ENCODE results near the gene PSMB5.
"Not testable (repeated sequence)": the region's sequence is repeated elsewhere in the genome, so short reads cannot be mapped to it uniquely, and the experiment has no call there.

PSMB5 gene

GRCh38 chr14:23006544-23007419 lies 27.9 kb downstream of the PSMB5 start:
- no peaks in the 10 kb centered on the region for H3K27me3 ChIP-seq (ENCODE audit: control insufficient read depth in 1 of 2, insufficient read depth in 2 of 2, low read length in 2 of 2)
- no peaks in the 10 kb centered on the region for H3K36me3 ChIP-seq (ENCODE audit: insufficient read depth, low read length)
- H3K9ac ChIP-seq (ENCODE audit: low read length): peak overlapping the region; percentile 88
- H3K9me3 ChIP-seq (ENCODE audit: low read length): no peaks in the 10 kb centered on the region
- peak overlapping the region; percentile 24 to 65 for H3K4me3 ChIP-seq (ENCODE audit: low read depth in 1 of 2, low read length in 2 of 2)
- peaks cover 30% of the 10 kb centered on the region for H3K4me1 ChIP-seq (ENCODE audit: insufficient read depth, low read length)
- H3K27ac ChIP-seq (ENCODE audit: low read depth, low read length): peak overlapping the region; percentile 83

GRCh38 chr14:23006188-23006534 lies 28.5 kb downstream of the PSMB5 start:
- no peaks in the 10 kb centered on the region for H3K27me3 ChIP-seq (ENCODE audit: control insufficient read depth in 1 of 2, insufficient read depth in 2 of 2, low read length in 2 of 2)
- peaks cover 30% of the 10 kb centered on the region for H3K4me1 ChIP-seq (ENCODE audit: insufficient read depth, low read length)
- H3K9me3 ChIP-seq (ENCODE audit: low read length): no peaks in the 10 kb centered on the region
- H3K9ac ChIP-seq (ENCODE audit: low read length): peak overlapping the region; percentile 88
- H3K4me3 ChIP-seq (ENCODE audit: low read depth in 1 of 2, low read length in 2 of 2): peak overlapping the region; percentile 24 to 65
- H3K36me3 ChIP-seq (ENCODE audit: insufficient read depth, low read length): no peaks in the 10 kb centered on the region
- H3K27ac ChIP-seq (ENCODE audit: low read depth, low read length): peak overlapping the region; percentile 83

- H3K27ac ChIP-seq (ENCODE audit: low read depth, low read length): peak overlapping the region; percentile 83
- H3K4me1 ChIP-seq (ENCODE audit: insufficient read depth, low read length): peaks cover 30% of the 10 kb centered on the region
- H3K9ac ChIP-seq (ENCODE audit: low read length): peak overlapping the region; percentile 88
- H3K27me3 ChIP-seq (ENCODE audit: control insufficient read depth in 1 of 2, insufficient read depth in 2 of 2, low read length in 2 of 2): no peaks in the 10 kb centered on the region
- no peak overlapping the region for H3K4me3 ChIP-seq (ENCODE audit: low read depth in 1 of 2, low read length in 2 of 2)
- no peaks in the 10 kb centered on the region for H3K36me3 ChIP-seq (ENCODE audit: insufficient read depth, low read length)
- no peaks in the 10 kb centered on the region for H3K9me3 ChIP-seq (ENCODE audit: low read length)
Observed at GRCh38 chr14:23005451-23006187, 29.1 kb downstream of the PSMB5 start.

GRCh38 chr14:23004274-23004673 lies 30.4 kb downstream of the PSMB5 start:
- not testable (repeated sequence) for H3K9ac ChIP-seq (ENCODE audit: low read length); H3K27ac ChIP-seq (ENCODE audit: low read depth, low read length); H3K4me3 ChIP-seq (ENCODE audit: low read depth in 1 of 2, low read length in 2 of 2); H3K27me3 ChIP-seq (ENCODE audit: control insufficient read depth in 1 of 2, insufficient read depth in 2 of 2, low read length in 2 of 2); H3K9me3 ChIP-seq (ENCODE audit: low read length); H3K36me3 ChIP-seq (ENCODE audit: insufficient read depth, low read length)
- peaks cover 19% of the 10 kb centered on the region for H3K4me1 ChIP-seq (ENCODE audit: insufficient read depth, low read length)

- Histone ChIP-seq H3K27me3 (ENCODE audit: control insufficient read depth in 1 of 2, insufficient read depth in 2 of 2, low read length in 2 of 2) (no peaks in the 10 kb centered on the region), H3K27ac (ENCODE audit: low read depth, low read length) (no peak overlapping the region), H3K9me3 (ENCODE audit: low read length) (no peaks in the 10 kb centered on the region), H3K4me1 (ENCODE audit: insufficient read depth, low read length) (peaks cover 11% of the 10 kb centered on the region), H3K4me3 (ENCODE audit: low read depth in 1 of 2, low read length in 2 of 2) (no peak overlapping the region), H3K36me3 (ENCODE audit: insufficient read depth, low read length) (no peaks in the 10 kb centered on the region), H3K9ac (ENCODE audit: low read length) (no peak overlapping the region)
Observed at GRCh38 chr14:23002592-23002991, 32.1 kb downstream of the PSMB5 start.

- H3K9ac ChIP-seq (ENCODE audit: low read length): no peak overlapping the region
- H3K9me3 ChIP-seq (ENCODE audit: low read length): no peaks in the 10 kb centered on the region
- H3K27me3 ChIP-seq (ENCODE audit: control insufficient read depth in 1 of 2, insufficient read depth in 2 of 2, low read length in 2 of 2): no peaks in the 10 kb centered on the region
- no peaks in the 10 kb centered on the region for H3K36me3 ChIP-seq (ENCODE audit: insufficient read depth, low read length)
- peaks cover 1% of the 10 kb centered on the region for H3K4me1 ChIP-seq (ENCODE audit: insufficient read depth, low read length)
- no peak overlapping the region for H3K27ac ChIP-seq (ENCODE audit: low read depth, low read length)
- H3K4me3 ChIP-seq (ENCODE audit: low read depth in 1 of 2, low read length in 2 of 2): no peak overlapping the region
Observed at GRCh38 chr14:23000860-23001259, 33.8 kb downstream of the PSMB5 start.

GRCh38 chr14:22998329-22999012 lies 36.2 kb downstream of the PSMB5 start:
- Histone ChIP-seq H3K9ac (ENCODE audit: low read length) (no peak overlapping the region), H3K36me3 (ENCODE audit: insufficient read depth, low read length) (no peaks in the 10 kb centered on the region), H3K4me3 (ENCODE audit: low read depth in 1 of 2, low read length in 2 of 2) (no peak overlapping the region), H3K27ac (ENCODE audit: low read depth, low read length) (no peak overlapping the region), H3K9me3 (ENCODE audit: low read length) (no peaks in the 10 kb centered on the region), H3K4me1 (ENCODE audit: insufficient read depth, low read length) (peaks cover 5% of the 10 kb centered on the region), H3K27me3 (ENCODE audit: control insufficient read depth in 1 of 2, insufficient read depth in 2 of 2, low read length in 2 of 2) (no peaks in the 10 kb centered on the region)

- Histone ChIP-seq H3K9ac (ENCODE audit: low read length) (no peak overlapping the region), H3K9me3 (ENCODE audit: low read length) (no peaks in the 10 kb centered on the region), H3K27me3 (ENCODE audit: control insufficient read depth in 1 of 2, insufficient read depth in 2 of 2, low read length in 2 of 2) (no peaks in the 10 kb centered on the region), H3K4me1 (ENCODE audit: insufficient read depth, low read length) (peaks cover 5% of the 10 kb centered on the region), H3K36me3 (ENCODE audit: insufficient read depth, low read length) (no peaks in the 10 kb centered on the region), H3K4me3 (ENCODE audit: low read depth in 1 of 2, low read length in 2 of 2) (no peak overlapping the region), H3K27ac (ENCODE audit: low read depth, low read length) (no peak overlapping the region)
Observed at GRCh38 chr14:22997676-22998323, 36.9 kb downstream of the PSMB5 start.

GRCh38 chr14:22996768-22997654 lies 37.7 kb downstream of the PSMB5 start:
- Histone ChIP-seq H3K4me1 (ENCODE audit: insufficient read depth, low read length) (peaks cover 5% of the 10 kb centered on the region), H3K9me3 (ENCODE audit: low read length) (no peaks in the 10 kb centered on the region), H3K27ac (ENCODE audit: low read depth, low read length) (no peak overlapping the region), H3K27me3 (ENCODE audit: control insufficient read depth in 1 of 2, insufficient read depth in 2 of 2, low read length in 2 of 2) (no peaks in the 10 kb centered on the region), H3K9ac (ENCODE audit: low read length) (no peak overlapping the region), H3K36me3 (ENCODE audit: insufficient read depth, low read length) (no peaks in the 10 kb centered on the region), H3K4me3 (ENCODE audit: low read depth in 1 of 2, low read length in 2 of 2) (no peak overlapping the region)

GRCh38 chr14:22995889-22996625 lies 38.6 kb downstream of the PSMB5 start:
- H3K9me3 ChIP-seq (ENCODE audit: low read length): no peaks in the 10 kb centered on the region
- no peaks in the 10 kb centered on the region for H3K27me3 ChIP-seq (ENCODE audit: control insufficient read depth in 1 of 2, insufficient read depth in 2 of 2, low read length in 2 of 2)
- H3K9ac ChIP-seq (ENCODE audit: low read length): no peak overlapping the region
- no peak overlapping the region for H3K4me3 ChIP-seq (ENCODE audit: low read depth in 1 of 2, low read length in 2 of 2)
- H3K4me1 ChIP-seq (ENCODE audit: insufficient read depth, low read length): peaks cover 5% of the 10 kb centered on the region
- no peak overlapping the region for H3K27ac ChIP-seq (ENCODE audit: low read depth, low read length)
- no peaks in the 10 kb centered on the region for H3K36me3 ChIP-seq (ENCODE audit: insufficient read depth, low read length)
